H9 (cell line): ENCODE measurements around the gene LHFPL6. TPM values are rescaled to one million over a fixed set of nuclear protein-coding genes. Genes with fewer than 3 reads are reported as not detected.

Experiments
- DNase-seq: peaks from one replicate; pipeline ENCODE4 v3.0.0-alpha.2; 2017
- H2AFZ ChIP-seq: one replicate; pipeline ENCODE4 v1.6.1; 2013; ENCODE audit warnings: mild to moderate bottlenecking, low read length, control low read depth, moderate library complexity
- H2AK5ac ChIP-seq: 2 replicates; pipeline ENCODE4 v1.6.1; 2013; ENCODE audit warnings: low read length, control low read depth, mixed read lengths; ENCODE audit not compliant: insufficient read length
- H2BK120ac ChIP-seq: one replicate; pipeline ENCODE4 v1.6.1; 2013; ENCODE audit warnings: low read depth, mild to moderate bottlenecking, low read length, control low read depth, inconsistent platforms; ENCODE audit not compliant: poor library complexity, severe bottlenecking
- H2BK12ac ChIP-seq: 2 replicates; pipeline ENCODE4 v1.6.1; 2013; ENCODE audit warnings: low read length, control low read depth, mixed read lengths, low read depth; ENCODE audit not compliant: insufficient read length
- H2BK15ac ChIP-seq: 2 replicates; pipeline ENCODE4 v1.6.1; 2013; ENCODE audit warnings: low read depth, low read length, control low read depth
- H2BK20ac ChIP-seq: one replicate; pipeline ENCODE4 v1.6.1; 2013; ENCODE audit warnings: low read depth, mild to moderate bottlenecking, low read length, control low read depth, inconsistent platforms; ENCODE audit not compliant: poor library complexity, severe bottlenecking
- H2BK5ac ChIP-seq: 2 replicates; pipeline ENCODE4 v1.6.1; 2013; ENCODE audit warnings: low read length, control low read depth, mixed read lengths; ENCODE audit not compliant: insufficient read length
- H3K14ac ChIP-seq: 2 replicates; pipeline ENCODE4 v1.6.1; 2013; ENCODE audit warnings: low read length, control low read depth; ENCODE audit not compliant: insufficient read depth
- H3K18ac ChIP-seq: 2 replicates; pipeline ENCODE4 v1.6.1; 2013; ENCODE audit warnings: low read depth, mild to moderate bottlenecking, mixed read lengths, low read length, control low read depth; ENCODE audit not compliant: insufficient read length
- H3K23ac ChIP-seq: 2 replicates; pipeline ENCODE4 v1.6.1; 2013; ENCODE audit warnings: low read length, control low read depth, mixed read lengths, low read depth; ENCODE audit not compliant: insufficient read length
- H3K23me2 ChIP-seq: 2 replicates; pipeline ENCODE4 v1.6.1; 2013; ENCODE audit warnings: low read depth, mild to moderate bottlenecking, mixed read lengths, low read length, control low read depth; ENCODE audit not compliant: insufficient read length, poor library complexity, severe bottlenecking
- H3K27ac ChIP-seq: 2 replicates; pipeline ENCODE4 v1.5.1; 2013; ENCODE audit warnings: low read length, control low read depth, mixed read lengths, low read depth; ENCODE audit not compliant: insufficient read length
- H3K27me3 ChIP-seq: 2 replicates; pipeline ENCODE4 v1.6.1; 2013; ENCODE audit warnings: low read length, control low read depth, inconsistent platforms; ENCODE audit not compliant: insufficient read depth
- H3K4ac ChIP-seq: 2 replicates; pipeline ENCODE4 v1.6.1; 2013; ENCODE audit warnings: low read depth, mild to moderate bottlenecking, control low read depth, inconsistent platforms, low read length, moderate library complexity
- H3K4me1 ChIP-seq: 2 replicates; pipeline ENCODE4 v1.6.1; 2013; ENCODE audit warnings: low read length, control low read depth, inconsistent platforms; ENCODE audit not compliant: insufficient read depth
- H3K4me2 ChIP-seq: 2 replicates; pipeline ENCODE4 v1.6.1; 2013; ENCODE audit warnings: low read length, control low read depth, mixed read lengths; ENCODE audit not compliant: insufficient read length, insufficient read depth
- H3K56ac ChIP-seq: 2 replicates; pipeline ENCODE4 v1.6.1; 2013; ENCODE audit warnings: low read depth, mild to moderate bottlenecking, mixed read lengths, low read length, control low read depth; ENCODE audit not compliant: insufficient read length
- H3K79me1 ChIP-seq: 2 replicates; pipeline ENCODE4 v1.6.1; 2013; ENCODE audit warnings: low read depth, mild to moderate bottlenecking, moderate library complexity, low read length, control low read depth, inconsistent platforms; ENCODE audit not compliant: insufficient read depth, poor library complexity, severe bottlenecking
- H3K79me2 ChIP-seq: 2 replicates; pipeline ENCODE4 v1.6.1; 2013; ENCODE audit warnings: low read length, control low read depth, inconsistent platforms; ENCODE audit not compliant: insufficient read depth
- H3K9ac ChIP-seq: 2 replicates; pipeline ENCODE4 v1.6.1; 2013; ENCODE audit warnings: low read length, control low read depth, mixed read lengths; ENCODE audit not compliant: insufficient read length; ENCODE audit errors: extremely low read depth
- H3K9me3 ChIP-seq: one replicate; pipeline ENCODE4 v1.6.1; 2013; ENCODE audit warnings: low read depth, low read length, inconsistent platforms; ENCODE audit not compliant: control insufficient read depth
- H3T11ph ChIP-seq: one replicate; pipeline ENCODE4 v1.6.1; 2013; ENCODE audit warnings: mild to moderate bottlenecking, low read length, control low read depth, inconsistent platforms
- H4K20me1 ChIP-seq: one replicate; pipeline ENCODE4 v1.6.1; 2013; ENCODE audit not compliant: control insufficient read depth, insufficient read length, insufficient read depth
- H4K5ac ChIP-seq: 2 replicates; pipeline ENCODE4 v1.6.1; 2013; ENCODE audit warnings: low read depth, mild to moderate bottlenecking, mixed read lengths, low read length, control low read depth; ENCODE audit not compliant: insufficient read length
- H4K8ac ChIP-seq: replicated peaks from 2 replicates; pipeline ENCODE4 v1.6.1; 2013; ENCODE audit warnings: low read length, control low read depth, mixed read lengths, low read depth; ENCODE audit not compliant: insufficient read length
- H4K91ac ChIP-seq: 2 replicates; pipeline ENCODE4 v1.6.1; 2013; ENCODE audit warnings: low read depth, mild to moderate bottlenecking, moderate library complexity, mixed read lengths, low read length, control low read depth; ENCODE audit not compliant: insufficient read length
- H3K27ac Mint-ChIP-seq, 3 experiments: 2 replicates in 2 of 3; 3 replicates in 1 of 3; pipeline ENCODE4 v1.8.0; 2020 to 2021; ENCODE audit warnings: mixed read lengths in 3 of 3, mild to moderate bottlenecking in 1 of 3, moderate library complexity in 1 of 3
- H3K27me3 Mint-ChIP-seq: 2 replicates; pipeline ENCODE4 v1.8.0; 2021; ENCODE audit warnings: low read depth, mild to moderate bottlenecking, moderate library complexity, mixed read lengths
- H3K36me3 Mint-ChIP-seq, 3 experiments: 2 replicates in 2 of 3; 3 replicates in 1 of 3; pipeline ENCODE4 v1.8.0; 2020 to 2021; ENCODE audit warnings: low read depth in 3 of 3, mixed read lengths in 3 of 3; ENCODE audit not compliant: insufficient read depth in 1 of 3
- H3K4me1 Mint-ChIP-seq, 2 experiments: 2 replicates each; pipeline ENCODE4 v1.8.0; 2020; ENCODE audit warnings: mixed read lengths in 2 of 2
- H3K4me3 Mint-ChIP-seq, 2 experiments: 2 replicates in 1 of 2; 3 replicates in 1 of 2; pipeline ENCODE4 v1.8.0; 2020 to 2021; ENCODE audit warnings: mild to moderate bottlenecking in 2 of 2, mixed read lengths in 2 of 2, moderate library complexity in 1 of 2
- H3K9me3 Mint-ChIP-seq, 2 experiments: 2 replicates in 1 of 2; 3 replicates in 1 of 2; pipeline ENCODE4 v1.8.0; 2020; ENCODE audit warnings: mild to moderate bottlenecking in 2 of 2, mixed read lengths in 2 of 2, moderate library complexity in 1 of 2
- WGBS: extraction: QIAGEN DNeasy Blood & Tissue Kit; methylation state at CpG from one replicate; pipeline ENCODE4 v1.1.7; 2013; ENCODE audit warnings: missing lambda C conversion rate, low lambda C conversion rate, mixed read lengths; ENCODE audit not compliant: insufficient read length; ENCODE audit errors: extremely low coverage; 5-methylcytosine and 5-hydroxymethylcytosine counted together
- total RNA-seq: library from RNA; stranded (reverse); gene quantifications from 2 replicates; pipeline ENCODE4 v1.2.1, GENCODE V29; 2021
- TF ChIP-seq, protein P1 (sequence below): fragments of 200-600 bp; sonication (generic); conservative IDR thresholded peaks from 3 replicates; pipeline ENCODE4 v1.8.0; 2021; ENCODE audit warnings: antibody characterized with exemption, mild to moderate bottlenecking

LHFPL6 gene
- total RNA-seq, 1 experiment from 2014 or later, result 3.5 TPM

DNA sequence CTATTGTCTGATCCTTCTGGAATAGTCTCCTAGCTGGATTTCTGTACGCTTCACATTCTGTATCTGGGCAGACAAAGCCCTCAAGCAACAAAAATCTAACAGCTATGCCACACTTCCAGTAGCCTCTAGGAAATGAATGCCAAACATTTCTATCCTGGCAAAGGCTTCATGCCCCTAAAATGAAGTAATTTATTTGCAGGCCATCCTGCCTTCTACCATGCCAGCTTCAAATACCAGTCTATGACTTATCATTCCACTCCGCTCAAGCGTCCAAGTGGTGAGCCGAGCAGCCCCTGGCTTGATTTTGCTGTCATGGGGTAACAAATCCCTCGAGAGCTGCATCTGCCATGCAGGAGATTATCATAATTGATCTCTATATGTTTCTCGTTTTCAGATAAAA lies 86.9 kb downstream of the LHFPL6 start:
- Histone ChIP-seq H4K5ac (no peak overlapping the region), H3K27me3 (no peaks in the 10 kb centered on the region), H3K9me3 (no peaks in the 10 kb centered on the region), H3K56ac (no peak overlapping the region), H2BK12ac (no peak overlapping the region), H2AFZ (no peak overlapping the region), H3K79me1 (no peaks in the 10 kb centered on the region), H2AK5ac (no peak overlapping the region), H4K20me1 (no peaks in the 10 kb centered on the region), H3K18ac (no peak overlapping the region), H4K91ac (no peak overlapping the region), H3K23ac (no peak overlapping the region), H3K9ac (no peak overlapping the region), H3K4ac (no peak overlapping the region), H3K23me2 (no peaks in the 10 kb centered on the region), H3T11ph (no peak overlapping the region), H3K27ac (no peak overlapping the region), H3K79me2 (no peaks in the 10 kb centered on the region), H2BK15ac (no peak overlapping the region), H3K4me2 (no peak overlapping the region), H2BK5ac (no peak overlapping the region), H3K14ac (no peak overlapping the region), H2BK120ac (no peak overlapping the region), H4K8ac (no peak overlapping the region), H3K4me1 (no peaks in the 10 kb centered on the region; the same call in 1 of the 2 replicates), H2BK20ac (no peak overlapping the region)
- H3K4me1 Mint-ChIP-seq, result peaks cover 15 to 26% of the 10 kb centered on the region in 2 experiments
- DNase-seq, result no peak
- no peak overlapping the region; a peak in 1 of 7 replicates for H3K27ac Mint-ChIP-seq
- TF ChIP-seq, protein P1, sequence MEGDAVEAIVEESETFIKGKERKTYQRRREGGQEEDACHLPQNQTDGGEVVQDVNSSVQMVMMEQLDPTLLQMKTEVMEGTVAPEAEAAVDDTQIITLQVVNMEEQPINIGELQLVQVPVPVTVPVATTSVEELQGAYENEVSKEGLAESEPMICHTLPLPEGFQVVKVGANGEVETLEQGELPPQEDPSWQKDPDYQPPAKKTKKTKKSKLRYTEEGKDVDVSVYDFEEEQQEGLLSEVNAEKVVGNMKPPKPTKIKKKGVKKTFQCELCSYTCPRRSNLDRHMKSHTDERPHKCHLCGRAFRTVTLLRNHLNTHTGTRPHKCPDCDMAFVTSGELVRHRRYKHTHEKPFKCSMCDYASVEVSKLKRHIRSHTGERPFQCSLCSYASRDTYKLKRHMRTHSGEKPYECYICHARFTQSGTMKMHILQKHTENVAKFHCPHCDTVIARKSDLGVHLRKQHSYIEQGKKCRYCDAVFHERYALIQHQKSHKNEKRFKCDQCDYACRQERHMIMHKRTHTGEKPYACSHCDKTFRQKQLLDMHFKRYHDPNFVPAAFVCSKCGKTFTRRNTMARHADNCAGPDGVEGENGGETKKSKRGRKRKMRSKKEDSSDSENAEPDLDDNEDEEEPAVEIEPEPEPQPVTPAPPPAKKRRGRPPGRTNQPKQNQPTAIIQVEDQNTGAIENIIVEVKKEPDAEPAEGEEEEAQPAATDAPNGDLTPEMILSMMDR, result no peak
- no peaks in the 10 kb centered on the region; a peak in 1 of 5 replicates for H3K9me3 Mint-ChIP-seq
- no CpG with 5 or more reads among the region's 6 CpGs for WGBS
- no peak overlapping the region for H3K4me3 Mint-ChIP-seq
- H3K36me3 Mint-ChIP-seq, result no peaks in the 10 kb centered on the region
- H3K27me3 Mint-ChIP-seq, result peaks cover 2% of the 10 kb centered on the region; the same call in 1 of the 2 replicates
